Measurements from ENCODE around the gene PFKL.

- TF ChIP-seq CTCF (IDR thresholded peaks at IDR 0.05), result no peak
- no peak for TF ChIP-seq POLR2A (IDR thresholded peaks at IDR 0.05)
Observed at GRCh38 chr21:44314561-44314960, 14.7 kb downstream of the PFKL start.

Measured in tibial nerve (tissue), 3 donors.